Measurements from ENCODE around the gene SOHLH2. TPM values are rescaled to one million over a fixed set of nuclear protein-coding genes. Genes with fewer than 3 reads are reported as not detected.

SOHLH2 gene
- total and polyA plus RNA-seq, 2 experiments from 2014 or later = 0.93 TPM; not detected in 1

DNA sequence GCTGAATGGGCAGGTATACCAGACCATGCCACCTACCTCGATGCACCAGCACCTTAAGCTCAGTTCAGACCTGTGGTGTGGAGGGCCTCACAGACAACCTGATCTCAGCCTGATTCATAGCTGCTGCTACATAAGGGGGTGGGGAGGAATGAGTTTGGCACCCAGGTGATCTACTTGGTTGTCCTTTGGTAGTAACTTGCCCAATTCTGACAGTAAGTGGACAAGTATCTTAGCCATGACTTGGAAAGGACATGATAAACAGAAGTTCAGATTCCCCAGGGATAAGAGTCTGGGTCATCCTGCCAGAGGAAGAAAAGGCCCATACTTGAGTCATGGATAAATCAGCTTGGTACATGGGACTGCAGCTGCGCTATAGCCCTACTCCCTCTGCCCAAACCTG, 28.4 kb upstream of the SOHLH2 start:
- DNase-seq (ENCODE audit: low spot score) = no peak
- no peak overlapping the region for H3K4me3 ChIP-seq
- no peaks in the 10 kb centered on the region for H3K4me1 ChIP-seq (ENCODE audit: insufficient read depth)
- WGBS (ENCODE audit: low lambda C conversion rate, missing lambda C conversion rate) = 92% methylated on average over 2 of the region's 2 CpGs
- no peak overlapping the region for H2AFZ ChIP-seq
- H3K27me3 ChIP-seq = no peaks in the 10 kb centered on the region
- no peaks in the 10 kb centered on the region for H4K20me1 ChIP-seq (ENCODE audit: insufficient read depth, poor library complexity, severe bottlenecking)
- H3K9me2 ChIP-seq (replicated peaks; ENCODE audit: insufficient read depth) = no peaks in the 10 kb centered on the region
- H3K9me3 ChIP-seq (ENCODE audit: low read depth) = no peaks in the 10 kb centered on the region
- H3K4me2 ChIP-seq = no peak overlapping the region
- H3K36me3 ChIP-seq (replicated peaks; ENCODE audit: insufficient read depth, low read depth) = no peaks in the 10 kb centered on the region
- H3K79me2 ChIP-seq = no peaks in the 10 kb centered on the region
- TF ChIP-seq, protein P1, sequence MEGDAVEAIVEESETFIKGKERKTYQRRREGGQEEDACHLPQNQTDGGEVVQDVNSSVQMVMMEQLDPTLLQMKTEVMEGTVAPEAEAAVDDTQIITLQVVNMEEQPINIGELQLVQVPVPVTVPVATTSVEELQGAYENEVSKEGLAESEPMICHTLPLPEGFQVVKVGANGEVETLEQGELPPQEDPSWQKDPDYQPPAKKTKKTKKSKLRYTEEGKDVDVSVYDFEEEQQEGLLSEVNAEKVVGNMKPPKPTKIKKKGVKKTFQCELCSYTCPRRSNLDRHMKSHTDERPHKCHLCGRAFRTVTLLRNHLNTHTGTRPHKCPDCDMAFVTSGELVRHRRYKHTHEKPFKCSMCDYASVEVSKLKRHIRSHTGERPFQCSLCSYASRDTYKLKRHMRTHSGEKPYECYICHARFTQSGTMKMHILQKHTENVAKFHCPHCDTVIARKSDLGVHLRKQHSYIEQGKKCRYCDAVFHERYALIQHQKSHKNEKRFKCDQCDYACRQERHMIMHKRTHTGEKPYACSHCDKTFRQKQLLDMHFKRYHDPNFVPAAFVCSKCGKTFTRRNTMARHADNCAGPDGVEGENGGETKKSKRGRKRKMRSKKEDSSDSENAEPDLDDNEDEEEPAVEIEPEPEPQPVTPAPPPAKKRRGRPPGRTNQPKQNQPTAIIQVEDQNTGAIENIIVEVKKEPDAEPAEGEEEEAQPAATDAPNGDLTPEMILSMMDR (IDR thresholded peaks at IDR 0.05; ENCODE audit: poor library complexity) = no peak
- TF ChIP-seq EZH2 (IDR thresholded peaks at IDR 0.05; ENCODE audit: borderline replicate concordance) (no peak), EZH2phosphoT487 (IDR thresholded peaks at IDR 0.05; ENCODE audit: low read depth, severe bottlenecking, unreplicated experiment) (no peak)
- no peak overlapping the region for H3K27ac ChIP-seq

DNA sequence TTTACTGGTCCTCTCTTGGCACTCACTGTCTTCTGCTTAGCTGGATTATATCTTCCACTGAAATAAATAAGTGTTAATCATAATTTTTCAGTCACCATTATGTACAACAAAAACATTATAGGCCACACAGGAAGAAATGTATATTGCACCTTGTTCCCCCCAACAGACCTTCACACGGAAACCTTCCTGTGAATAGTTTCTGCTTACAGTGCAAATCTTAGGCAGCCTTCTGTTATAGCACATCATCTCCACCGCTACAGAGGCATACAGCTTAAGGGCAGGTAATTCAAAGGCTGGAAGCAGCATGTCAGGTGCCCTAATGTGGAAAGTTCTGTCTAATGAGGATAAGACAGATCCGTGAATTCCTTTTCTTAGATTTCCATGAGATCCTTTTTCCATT, 16.9 kb upstream of the SOHLH2 start:
- DNase-seq (ENCODE audit: low spot score) = no peak
- no peaks in the 10 kb centered on the region for H3K9me2 ChIP-seq (replicated peaks; ENCODE audit: insufficient read depth)
- no peak for TF ChIP-seq EZH2phosphoT487 (IDR thresholded peaks at IDR 0.05; ENCODE audit: low read depth, severe bottlenecking, unreplicated experiment)
- TF ChIP-seq EZH2 (IDR thresholded peaks at IDR 0.05; ENCODE audit: borderline replicate concordance) = no peak
- TF ChIP-seq, protein P1 (IDR thresholded peaks at IDR 0.05; ENCODE audit: poor library complexity) = no peak
- 59% methylated on average over 3 of the region's 3 CpGs for WGBS (ENCODE audit: low lambda C conversion rate, missing lambda C conversion rate)
- H3K4me1 ChIP-seq (ENCODE audit: insufficient read depth) = no peaks in the 10 kb centered on the region
- no peak overlapping the region for H3K4me3 ChIP-seq
- H3K36me3 ChIP-seq (replicated peaks; ENCODE audit: insufficient read depth, low read depth) = no peaks in the 10 kb centered on the region
- H3K79me2 ChIP-seq = no peaks in the 10 kb centered on the region
- no peaks in the 10 kb centered on the region for H4K20me1 ChIP-seq (ENCODE audit: insufficient read depth, poor library complexity, severe bottlenecking)
- H3K27me3 ChIP-seq = no peaks in the 10 kb centered on the region
- H3K27ac ChIP-seq = no peak overlapping the region
- H2AFZ ChIP-seq = no peak overlapping the region
- H3K9me3 ChIP-seq (ENCODE audit: low read depth) = peaks cover 6% of the 10 kb centered on the region
- H3K4me2 ChIP-seq = no peak overlapping the region

DNA sequence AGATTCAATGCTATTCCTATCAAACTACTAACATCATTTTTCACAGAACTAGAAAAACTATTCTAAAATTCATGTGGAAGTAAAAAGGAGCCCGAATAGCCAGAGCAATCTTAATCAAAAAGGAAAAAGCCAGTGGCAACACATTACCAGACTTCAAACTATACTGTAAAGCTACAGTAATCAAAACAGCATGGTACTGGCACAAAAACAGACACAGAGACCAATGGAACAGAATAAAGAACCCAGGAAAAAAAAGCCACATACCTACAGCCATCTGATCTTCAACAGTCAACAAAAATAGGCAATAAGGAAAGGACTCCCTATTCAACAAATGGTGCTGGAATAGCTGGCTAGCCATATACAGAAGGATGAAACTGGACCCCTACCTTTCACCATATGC, 10.4 kb upstream of the SOHLH2 start:
- no peak overlapping the region for H3K27ac ChIP-seq
- WGBS (ENCODE audit: low lambda C conversion rate, missing lambda C conversion rate) = 86% methylated on average over 1 of the region's 1 CpG
- TF ChIP-seq EZH2 (IDR thresholded peaks at IDR 0.05; ENCODE audit: borderline replicate concordance) = no peak
- TF ChIP-seq EZH2phosphoT487 (IDR thresholded peaks at IDR 0.05; ENCODE audit: low read depth, severe bottlenecking, unreplicated experiment) = no peak
- TF ChIP-seq, protein P1 (IDR thresholded peaks at IDR 0.05; ENCODE audit: poor library complexity) = no peak
- no peak overlapping the region for H2AFZ ChIP-seq
- no peaks in the 10 kb centered on the region for H3K9me3 ChIP-seq (ENCODE audit: low read depth)
- no peaks in the 10 kb centered on the region for H3K27me3 ChIP-seq
- no peak overlapping the region for H3K4me2 ChIP-seq
- H3K36me3 ChIP-seq (replicated peaks; ENCODE audit: insufficient read depth, low read depth) = peaks cover 4% of the 10 kb centered on the region
- no peaks in the 10 kb centered on the region for H3K4me1 ChIP-seq (ENCODE audit: insufficient read depth)
- no peak for DNase-seq (ENCODE audit: low spot score)
- no peak overlapping the region for H3K4me3 ChIP-seq
- H3K79me2 ChIP-seq = no peaks in the 10 kb centered on the region
- no peaks in the 10 kb centered on the region for H4K20me1 ChIP-seq (ENCODE audit: insufficient read depth, poor library complexity, severe bottlenecking)
- no peaks in the 10 kb centered on the region for H3K9me2 ChIP-seq (replicated peaks; ENCODE audit: insufficient read depth)

DNA sequence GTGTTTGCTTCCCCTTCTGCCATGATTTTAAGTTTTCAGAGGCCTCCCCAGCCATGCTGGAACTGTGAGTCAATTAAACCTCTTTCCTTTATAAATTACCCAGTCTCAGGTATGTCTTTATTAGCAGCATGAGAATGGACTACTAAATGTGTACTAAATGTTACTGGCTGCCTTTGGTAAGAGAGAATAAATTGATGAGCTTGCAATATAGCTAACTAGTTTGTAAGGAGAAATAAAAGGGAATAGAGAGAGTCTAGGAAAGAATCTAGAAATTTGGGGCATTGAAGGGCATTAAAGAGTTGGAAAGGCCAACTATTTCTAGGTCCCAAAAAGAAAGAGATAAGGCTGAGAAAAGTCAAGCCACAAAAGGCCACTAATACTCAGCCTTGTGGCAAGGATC, 5.5 kb upstream of the SOHLH2 start:
- H3K4me3 ChIP-seq = no peak overlapping the region
- no peak for DNase-seq (ENCODE audit: low spot score)
- H3K36me3 ChIP-seq (replicated peaks; ENCODE audit: insufficient read depth, low read depth) = no peaks in the 10 kb centered on the region
- H3K9me2 ChIP-seq (replicated peaks; ENCODE audit: insufficient read depth) = no peaks in the 10 kb centered on the region
- H3K79me2 ChIP-seq = no peaks in the 10 kb centered on the region
- H3K4me2 ChIP-seq = no peak overlapping the region
- H2AFZ ChIP-seq = no peak overlapping the region
- no peaks in the 10 kb centered on the region for H3K27me3 ChIP-seq
- TF ChIP-seq, protein P1 (IDR thresholded peaks at IDR 0.05; ENCODE audit: poor library complexity) = no peak
- TF ChIP-seq EZH2phosphoT487 (IDR thresholded peaks at IDR 0.05; ENCODE audit: low read depth, severe bottlenecking, unreplicated experiment) (no peak), EZH2 (IDR thresholded peaks at IDR 0.05; ENCODE audit: borderline replicate concordance) (no peak)
- no peaks in the 10 kb centered on the region for H3K9me3 ChIP-seq (ENCODE audit: low read depth)
- H3K4me1 ChIP-seq (ENCODE audit: insufficient read depth) = no peaks in the 10 kb centered on the region
- no peak overlapping the region for H3K27ac ChIP-seq
- H4K20me1 ChIP-seq (ENCODE audit: insufficient read depth, poor library complexity, severe bottlenecking) = no peaks in the 10 kb centered on the region

All from hepatocyte (in vitro differentiated cells).